Breast epithelium (tissue), 3 donors: ENCODE data around the gene SSX2B.
"Not testable (repeated sequence)": the region's sequence is repeated elsewhere in the genome, so short reads cannot be mapped to it uniquely, and the experiment has no call there.

Experiments
- CTCF ChIP-seq, 3 donors: fragments of 450-650 bp; IDR thresholded peaks; one replicate each; pipeline ENCODE4 v1.5.1; 2016 to 2017; ENCODE audit warnings: antibody characterized with exemption in 3 of 3, mild to moderate bottlenecking in 3 of 3, moderate library complexity in 3 of 3
- POLR2A ChIP-seq: fragments of 450-650 bp; IDR thresholded peaks from one replicate; pipeline ENCODE4 v1.6.1; 2016; ENCODE audit warnings: antibody characterized with exemption, mild to moderate bottlenecking, moderate library complexity

- TF ChIP-seq POLR2A; CTCF (IDR thresholded peaks at IDR 0.05): not testable (repeated sequence)
Observed at GRCh38 chrX:52804876-52805275, 53.8 kb downstream of the SSX2B start.
